GM19463 (cell line): ENCODE results near the gene ZNF225.
A peak's percentile ranks its signal among the peaks of the same experiment; 100 is the strongest.
"Not testable (repeated sequence)": the region's sequence is repeated elsewhere in the genome, so short reads cannot be mapped to it uniquely, and the experiment has no call there.

Experiments
- ATAC-seq: cut with Tn5 transposase; IDR thresholded peaks from one replicate; pipeline ENCODE4 v1.9.1; 2021; ENCODE audit warnings: mild to moderate bottlenecking, moderate library complexity; ENCODE audit not compliant: unreplicated experiment

Gene ZNF225

GRCh38 chr19:44113138-44113783 is at the start of gene ZNF225:
Gene ZNF225, plus strand, starts transcription at chr19:44113399. Its CDS starts 2,429 bp downstream, at chr19:44115828.
- peak; percentile 94 for ATAC-seq

GRCh38 chr19:44066305-44066704 is 46.9 kb upstream of the ZNF225 start:
- no peak for ATAC-seq

- no peak for ATAC-seq
These were observed 43.8 kb upstream of the ZNF225 start for GRCh38 chr19:44069415-44069814.

- ATAC-seq = peak; percentile 98
These were observed 41.2 kb upstream of the ZNF225 start, which contains the start of gene ZNF284 for GRCh38 chr19:44071824-44072542. Gene ZNF284, plus strand, starts transcription at chr19:44072159. Its CDS starts 4,231 bp downstream, at chr19:44076390.

- no peak for ATAC-seq
These were observed 40.4 kb upstream of the ZNF225 start for GRCh38 chr19:44072543-44073401.

- ATAC-seq = no peak
These were observed 36.9 kb upstream of the ZNF225 start for GRCh38 chr19:44076325-44076724.

- ATAC-seq = no peak
These were observed 21.1 kb upstream of the ZNF225 start for GRCh38 chr19:44092108-44092507.

GRCh38 chr19:44093931-44094765 is 19.1 kb upstream of the ZNF225 start, which contains the start of gene ZNF224:
Gene ZNF224, plus strand, starts transcription at chr19:44094361. Its CDS starts 3,513 bp downstream, at chr19:44097874.
- ATAC-seq = peak; percentile 85

GRCh38 chr19:44107751-44108150 is 5.4 kb upstream of the ZNF225 start:
- ATAC-seq = no peak

GRCh38 chr19:44109458-44109857 is 3.7 kb upstream of the ZNF225 start:
- no peak for ATAC-seq

- no peak for ATAC-seq
These were observed 1.2 kb upstream of the ZNF225 start for GRCh38 chr19:44111910-44112463.

GRCh38 chr19:44112802-44113137 is 429 bp upstream of the ZNF225 start:
- no peak for ATAC-seq

- ATAC-seq = no peak
These were observed 688 bp downstream of the ZNF225 start for GRCh38 chr19:44113784-44114390.

- ATAC-seq = not testable (repeated sequence)
These were observed 8.0 kb downstream of the ZNF225 start for GRCh38 chr19:44121162-44121561.

GRCh38 chr19:44131955-44132354 is 18.8 kb downstream of the ZNF225 start:
- ATAC-seq = no peak

GRCh38 chr19:44141191-44142058 is 28.2 kb downstream of the ZNF225 start, which contains the start of gene ZNF234:
Gene ZNF234, plus strand, starts transcription at chr19:44141554. Its CDS starts 3,079 bp downstream, at chr19:44144633.
- ATAC-seq = peak; percentile 94

- no peak for ATAC-seq
These were observed 28.8 kb downstream of the ZNF225 start for GRCh38 chr19:44142059-44142433.

GRCh38 chr19:44149776-44150175 is 36.6 kb downstream of the ZNF225 start:
- no peak for ATAC-seq

GRCh38 chr19:44151491-44151890 is 38.3 kb downstream of the ZNF225 start:
- ATAC-seq = no peak
